Epithelial cell of proximal tubule (primary cell): ENCODE measurements around the gene OFD1. TPM values are rescaled to one million over a fixed set of nuclear protein-coding genes. Genes with fewer than 3 reads are reported as not detected.

Experiments used
- DNase-seq: peaks from one replicate; pipeline ENCODE4 v3.0.0-alpha.2; 2011; ENCODE audit warnings: low read depth
- H3K4me3 ChIP-seq: 2 replicates; pipeline ENCODE4 v1.5.1; 2011; ENCODE audit warnings: low read depth, mild to moderate bottlenecking, low read length
- total RNA-seq: library from RNA; depleted of rRNA; stranded (reverse); fragments of >200 nt; gene quantifications from 2 replicates; pipeline ENCODE4 v1.2.3, GENCODE V29; 2015
- TF ChIP-seq, protein P1 (sequence below): conservative IDR thresholded peaks from 2 replicates; pipeline ENCODE4 v1.5.1; 2012; ENCODE audit warnings: low read depth, mild to moderate bottlenecking, low read length

The OFD1 gene
- total RNA-seq, 1 donor from 2014 or later = 10.8 TPM

DNA sequence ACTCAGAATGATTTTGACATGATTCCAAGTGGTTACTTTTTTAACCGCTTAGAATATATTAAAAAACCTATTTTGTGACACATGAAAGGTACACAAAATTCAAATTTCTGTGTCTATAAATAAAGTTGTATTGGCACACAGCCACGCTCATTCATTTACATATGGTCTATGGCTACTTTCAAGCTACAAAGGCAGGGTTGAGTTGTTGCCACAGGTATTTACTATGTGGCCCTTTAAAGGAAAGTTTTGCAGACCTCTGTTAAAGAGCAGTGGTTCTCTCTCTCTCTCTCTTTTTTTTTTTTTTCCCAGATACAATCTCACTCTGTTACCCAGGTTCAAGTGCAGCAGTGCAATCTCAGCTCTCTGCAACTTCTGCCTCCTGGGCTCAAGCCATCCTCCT lies 59.3 kb downstream of the OFD1 start:
- TF ChIP-seq, protein P1, sequence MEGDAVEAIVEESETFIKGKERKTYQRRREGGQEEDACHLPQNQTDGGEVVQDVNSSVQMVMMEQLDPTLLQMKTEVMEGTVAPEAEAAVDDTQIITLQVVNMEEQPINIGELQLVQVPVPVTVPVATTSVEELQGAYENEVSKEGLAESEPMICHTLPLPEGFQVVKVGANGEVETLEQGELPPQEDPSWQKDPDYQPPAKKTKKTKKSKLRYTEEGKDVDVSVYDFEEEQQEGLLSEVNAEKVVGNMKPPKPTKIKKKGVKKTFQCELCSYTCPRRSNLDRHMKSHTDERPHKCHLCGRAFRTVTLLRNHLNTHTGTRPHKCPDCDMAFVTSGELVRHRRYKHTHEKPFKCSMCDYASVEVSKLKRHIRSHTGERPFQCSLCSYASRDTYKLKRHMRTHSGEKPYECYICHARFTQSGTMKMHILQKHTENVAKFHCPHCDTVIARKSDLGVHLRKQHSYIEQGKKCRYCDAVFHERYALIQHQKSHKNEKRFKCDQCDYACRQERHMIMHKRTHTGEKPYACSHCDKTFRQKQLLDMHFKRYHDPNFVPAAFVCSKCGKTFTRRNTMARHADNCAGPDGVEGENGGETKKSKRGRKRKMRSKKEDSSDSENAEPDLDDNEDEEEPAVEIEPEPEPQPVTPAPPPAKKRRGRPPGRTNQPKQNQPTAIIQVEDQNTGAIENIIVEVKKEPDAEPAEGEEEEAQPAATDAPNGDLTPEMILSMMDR = no peak
- DNase-seq = no peak
- H3K4me3 ChIP-seq = no peak overlapping the region

DNA sequence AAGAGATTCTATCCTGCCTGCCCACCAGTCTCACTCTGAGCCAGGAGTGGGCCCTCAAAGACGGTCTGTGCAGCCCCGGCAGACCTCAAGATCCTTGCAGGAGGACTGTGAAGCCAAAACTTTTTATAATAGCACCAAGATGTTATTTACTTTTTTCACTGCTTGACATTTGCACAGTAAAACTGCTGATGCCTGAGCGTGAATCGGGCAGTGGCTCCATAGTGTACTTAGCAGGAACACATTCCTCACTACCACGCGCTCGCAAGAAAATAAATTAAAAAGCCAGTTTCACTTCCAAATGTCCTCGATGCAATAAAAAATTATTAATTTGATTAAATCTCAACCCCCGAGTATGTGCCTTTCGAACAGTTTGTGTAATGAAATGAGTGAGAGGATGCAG lies 59.9 kb downstream of the OFD1 start:
- TF ChIP-seq, protein P1 = no peak
- DNase-seq = no peak
- H3K4me3 ChIP-seq = no peak overlapping the region

DNA sequence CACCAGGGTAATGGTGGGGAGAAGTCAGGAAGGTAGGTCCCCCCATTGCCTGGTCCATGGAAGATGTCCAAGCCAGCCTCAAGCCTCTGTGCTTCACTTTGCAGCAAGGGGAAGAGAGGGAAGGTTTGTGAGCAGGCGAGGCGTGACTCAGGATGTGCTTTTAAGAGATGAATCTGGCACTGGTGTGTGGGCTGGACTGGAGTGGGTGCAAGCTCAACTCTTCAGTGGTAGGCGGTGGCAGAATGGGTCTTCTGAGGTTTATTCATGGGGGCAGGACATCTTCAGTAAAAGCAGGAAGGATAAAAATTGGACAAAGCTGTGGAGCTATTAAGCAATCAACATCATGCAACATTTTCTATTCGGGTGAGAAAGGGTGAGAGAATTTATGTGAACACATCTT lies 63.0 kb downstream of the OFD1 start:
- TF ChIP-seq, protein P1 = no peak
- H3K4me3 ChIP-seq = no peak overlapping the region
- no peak for DNase-seq

DNA sequence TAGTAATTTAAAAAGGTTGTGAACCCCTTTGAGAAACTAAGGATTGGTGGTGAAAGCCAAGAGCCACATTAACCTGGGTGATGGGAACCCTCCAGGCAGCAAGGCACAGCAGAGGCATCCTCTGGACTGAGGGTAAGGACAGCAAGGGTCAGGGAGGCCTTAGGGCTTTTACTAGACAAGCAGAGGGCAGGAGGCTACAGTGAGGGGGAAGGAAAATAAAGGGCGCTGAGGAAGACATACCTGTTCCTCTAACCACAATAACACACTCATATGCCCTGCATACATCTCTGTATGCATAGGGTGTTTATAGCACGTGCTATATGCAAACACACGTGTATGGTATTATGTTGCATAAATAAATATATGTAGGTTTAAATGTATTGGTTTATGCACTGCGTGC lies 63.6 kb downstream of the OFD1 start:
- DNase-seq = no peak
- TF ChIP-seq, protein P1 = no peak
- no peak overlapping the region for H3K4me3 ChIP-seq

DNA sequence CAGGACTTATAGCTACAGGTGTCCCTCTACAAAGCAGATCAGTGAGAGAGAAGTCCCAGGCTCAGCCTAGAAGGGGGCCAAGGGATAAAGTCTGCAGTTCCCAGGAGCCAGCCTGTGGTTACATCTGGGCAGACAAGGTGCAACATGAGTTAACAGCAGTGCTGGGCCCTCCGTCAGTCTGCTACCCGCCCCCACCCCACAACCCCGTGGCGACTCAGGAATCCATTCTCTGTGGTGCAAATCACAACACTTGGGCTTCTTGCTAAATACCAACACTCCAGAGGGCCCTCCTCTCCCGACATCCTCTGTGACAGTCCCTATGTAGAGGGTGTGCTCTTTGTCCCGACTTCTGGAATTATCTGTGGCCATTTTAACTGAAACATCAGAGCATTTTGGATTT lies 68.6 kb downstream of the OFD1 start:
- TF ChIP-seq, protein P1 = no peak
- no peak overlapping the region for H3K4me3 ChIP-seq

DNA sequence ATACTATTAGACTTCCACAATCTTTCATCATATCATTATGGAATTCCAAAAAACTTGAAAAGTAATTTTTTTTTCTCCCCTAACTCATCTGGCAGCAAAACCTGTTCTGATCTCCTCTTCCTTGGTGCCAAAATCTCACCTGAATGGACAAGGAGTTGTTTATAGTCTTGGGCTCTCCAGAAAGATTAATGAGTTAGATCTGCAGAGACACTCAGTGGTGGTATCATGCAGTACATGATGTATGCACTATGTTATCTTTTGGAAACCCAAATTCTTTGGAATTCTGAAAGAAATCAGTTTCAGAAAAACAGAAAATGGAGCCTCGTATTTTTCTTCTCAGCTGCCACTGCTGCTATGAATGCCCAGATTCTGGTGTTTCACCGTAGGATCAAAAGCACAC lies 70.7 kb downstream of the OFD1 start:
- TF ChIP-seq, protein P1 = no peak
- DNase-seq = no peak
- H3K4me3 ChIP-seq = no peak overlapping the region

More for the DNA sequence above, 68.6 kb downstream of the OFD1 start:
- no peak for DNase-seq

DNA sequence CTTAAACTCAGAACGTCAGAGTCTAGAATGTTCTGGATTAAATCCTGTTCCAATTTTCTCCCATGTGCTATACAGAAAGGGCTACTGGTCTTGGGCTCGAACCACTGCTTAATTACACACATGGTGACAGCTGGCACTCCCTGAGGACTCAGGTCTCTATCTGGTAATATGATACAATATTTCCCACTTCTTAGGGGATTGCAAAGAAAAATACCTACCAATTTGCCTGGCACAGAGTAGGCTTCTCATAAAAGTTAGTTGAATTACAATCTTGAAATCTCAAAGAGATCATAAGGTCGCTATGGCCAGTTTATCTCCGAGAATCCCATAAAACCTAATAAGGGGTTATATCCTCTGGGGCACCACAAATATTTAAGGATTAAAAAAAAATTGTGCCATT lies 73.7 kb downstream of the OFD1 start:
- no peak for DNase-seq
- TF ChIP-seq, protein P1 = no peak
- no peak overlapping the region for H3K4me3 ChIP-seq
